ENCODE measurements around the gene PLEKHG4B. TPM values are rescaled to one million over a fixed set of nuclear protein-coding genes. Genes with fewer than 3 reads are reported as not detected.
"Not testable (repeated sequence)": the region's sequence is repeated elsewhere in the genome, so short reads cannot be mapped to it uniquely, and the experiment has no call there.

Gene PLEKHG4B
- total RNA-seq, 2 donors from 2014 or later: under 0.01 to 0.28 TPM

DNA sequence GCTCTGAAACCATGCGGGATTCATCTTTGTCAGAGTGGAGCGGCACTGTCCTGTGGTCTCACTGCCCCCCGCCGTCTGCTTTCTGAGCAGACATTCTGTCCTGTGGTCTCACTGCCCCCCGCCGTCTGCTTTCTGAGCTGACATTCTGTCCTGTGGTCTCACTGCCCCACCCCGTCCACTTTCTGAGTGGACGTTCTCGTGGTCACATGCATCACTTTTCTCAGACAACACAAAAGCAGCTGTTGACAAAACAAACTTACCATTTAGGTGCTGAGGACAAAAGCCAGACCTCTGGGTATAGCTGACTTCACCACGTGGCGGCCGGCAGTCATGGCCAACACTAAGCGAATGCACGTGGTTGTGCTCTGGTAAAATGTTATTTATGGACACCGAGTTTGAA, 102.1 kb downstream of the PLEKHG4B start:
- DNase-seq (ENCODE audit: low spot score) (no peak), ATAC-seq (ENCODE audit: insufficient number of reproducible peaks, low FRiP score, low read depth) (no peak)
- H3K4me3 ChIP-seq: no peak overlapping the region
- no peak overlapping the region for H3K27ac ChIP-seq
- TF ChIP-seq, protein P1, sequence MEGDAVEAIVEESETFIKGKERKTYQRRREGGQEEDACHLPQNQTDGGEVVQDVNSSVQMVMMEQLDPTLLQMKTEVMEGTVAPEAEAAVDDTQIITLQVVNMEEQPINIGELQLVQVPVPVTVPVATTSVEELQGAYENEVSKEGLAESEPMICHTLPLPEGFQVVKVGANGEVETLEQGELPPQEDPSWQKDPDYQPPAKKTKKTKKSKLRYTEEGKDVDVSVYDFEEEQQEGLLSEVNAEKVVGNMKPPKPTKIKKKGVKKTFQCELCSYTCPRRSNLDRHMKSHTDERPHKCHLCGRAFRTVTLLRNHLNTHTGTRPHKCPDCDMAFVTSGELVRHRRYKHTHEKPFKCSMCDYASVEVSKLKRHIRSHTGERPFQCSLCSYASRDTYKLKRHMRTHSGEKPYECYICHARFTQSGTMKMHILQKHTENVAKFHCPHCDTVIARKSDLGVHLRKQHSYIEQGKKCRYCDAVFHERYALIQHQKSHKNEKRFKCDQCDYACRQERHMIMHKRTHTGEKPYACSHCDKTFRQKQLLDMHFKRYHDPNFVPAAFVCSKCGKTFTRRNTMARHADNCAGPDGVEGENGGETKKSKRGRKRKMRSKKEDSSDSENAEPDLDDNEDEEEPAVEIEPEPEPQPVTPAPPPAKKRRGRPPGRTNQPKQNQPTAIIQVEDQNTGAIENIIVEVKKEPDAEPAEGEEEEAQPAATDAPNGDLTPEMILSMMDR (IDR thresholded peaks at IDR 0.05): no peak
- no peaks in the 10 kb centered on the region for H3K36me3 ChIP-seq
- no peaks in the 10 kb centered on the region for H3K9me3 ChIP-seq
- peaks cover 4 to 18% of the 10 kb centered on the region in 2 donors for H3K4me1 ChIP-seq (ENCODE audit: control insufficient read depth in 1 of 2, low read depth in 2 of 2)
- no peaks in the 10 kb centered on the region for H3K27me3 ChIP-seq (replicated peaks; ENCODE audit: insufficient read depth)

DNA sequence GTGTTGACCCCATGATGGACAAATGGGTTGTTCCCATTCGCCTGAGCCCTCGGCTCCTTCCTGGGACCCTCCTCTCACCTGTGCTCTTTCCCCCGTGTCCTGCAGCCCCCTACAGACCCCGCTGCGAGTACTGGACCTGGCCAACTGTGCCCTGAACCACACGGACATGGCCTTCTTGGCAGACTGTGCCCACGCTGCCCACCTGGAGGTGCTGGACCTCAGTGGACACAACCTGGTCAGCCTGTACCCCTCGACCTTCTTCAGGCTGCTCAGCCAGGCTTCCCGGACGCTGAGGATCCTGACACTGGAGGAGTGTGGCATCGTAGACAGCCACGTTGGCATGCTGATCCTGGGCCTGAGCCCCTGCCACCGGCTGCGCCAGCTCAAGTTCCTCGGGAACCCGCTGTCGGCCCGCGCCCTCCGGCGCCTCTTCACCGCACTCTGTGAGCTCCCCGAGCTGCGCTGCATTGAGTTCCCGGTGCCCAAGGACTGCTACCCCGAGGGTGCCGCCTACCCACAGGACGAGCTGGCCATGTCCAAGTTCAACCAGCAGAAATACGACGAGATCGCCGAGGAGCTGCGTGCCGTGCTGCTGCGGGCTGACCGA, 102.7 kb downstream of the PLEKHG4B start:
- no peak overlapping the region for H3K4me3 ChIP-seq
- H3K9me3 ChIP-seq: no peaks in the 10 kb centered on the region
- H3K27me3 ChIP-seq (replicated peaks; ENCODE audit: insufficient read depth): no peaks in the 10 kb centered on the region
- ATAC-seq (ENCODE audit: insufficient number of reproducible peaks, low FRiP score, low read depth) (no peak), DNase-seq (ENCODE audit: low spot score) (no peak)
- no peak overlapping the region for H3K27ac ChIP-seq
- TF ChIP-seq, protein P1 (IDR thresholded peaks at IDR 0.05): no peak
- no peaks in the 10 kb centered on the region for H3K36me3 ChIP-seq
- H3K4me1 ChIP-seq (ENCODE audit: control insufficient read depth in 1 of 2, low read depth in 2 of 2): peaks cover 4 to 18% of the 10 kb centered on the region in 2 donors

DNA sequence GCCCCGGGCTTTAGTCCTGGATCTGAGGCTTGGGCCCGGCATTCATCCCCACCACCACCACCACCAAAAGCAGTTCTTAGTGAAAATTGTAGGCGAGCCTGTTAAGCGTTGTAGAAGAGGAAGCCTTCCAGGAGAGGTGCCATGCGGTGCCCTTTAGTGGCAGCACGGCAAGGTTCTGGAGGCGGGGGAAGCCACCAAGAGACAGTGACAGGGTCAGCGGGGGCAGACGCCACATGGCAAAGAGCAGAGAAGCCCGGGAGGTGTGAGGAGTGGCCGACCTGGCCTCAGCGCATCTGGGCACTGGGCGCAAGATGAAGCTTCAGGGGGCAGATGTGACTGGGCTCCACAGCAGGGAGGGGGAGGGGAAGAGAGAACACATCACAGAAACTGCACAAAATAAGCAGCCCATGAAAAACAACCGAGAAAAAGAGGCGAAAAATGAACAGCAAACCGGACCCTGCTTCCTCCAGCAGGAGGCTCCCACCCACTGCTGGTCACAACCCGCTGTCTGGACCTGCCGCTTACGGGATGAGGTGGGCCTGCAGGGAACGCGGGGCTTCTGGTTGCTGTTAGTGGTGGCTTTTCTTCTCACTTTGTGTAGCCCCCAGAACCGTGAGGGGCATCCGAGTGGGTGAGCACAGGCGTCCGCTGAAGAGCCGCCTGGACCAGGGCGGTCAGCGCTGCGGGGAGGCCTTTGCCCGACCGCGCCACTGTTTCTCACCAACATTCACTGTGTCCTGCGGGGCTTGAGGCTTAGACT, 103.6 kb downstream of the PLEKHG4B start:
- H3K4me1 ChIP-seq (ENCODE audit: control insufficient read depth in 1 of 2, low read depth in 2 of 2): peaks cover 2 to 13% of the 10 kb centered on the region in 2 donors
- H3K27ac ChIP-seq: no peak overlapping the region
- H3K4me3 ChIP-seq: no peak overlapping the region
- no peaks in the 10 kb centered on the region for H3K27me3 ChIP-seq (replicated peaks; ENCODE audit: insufficient read depth)
- H3K9me3 ChIP-seq: no peaks in the 10 kb centered on the region
- ATAC-seq (ENCODE audit: insufficient number of reproducible peaks, low FRiP score, low read depth): no peak
- DNase-seq (ENCODE audit: low spot score): no peak
- TF ChIP-seq, protein P1 (IDR thresholded peaks at IDR 0.05): no peak
- H3K36me3 ChIP-seq: no peaks in the 10 kb centered on the region

DNA sequence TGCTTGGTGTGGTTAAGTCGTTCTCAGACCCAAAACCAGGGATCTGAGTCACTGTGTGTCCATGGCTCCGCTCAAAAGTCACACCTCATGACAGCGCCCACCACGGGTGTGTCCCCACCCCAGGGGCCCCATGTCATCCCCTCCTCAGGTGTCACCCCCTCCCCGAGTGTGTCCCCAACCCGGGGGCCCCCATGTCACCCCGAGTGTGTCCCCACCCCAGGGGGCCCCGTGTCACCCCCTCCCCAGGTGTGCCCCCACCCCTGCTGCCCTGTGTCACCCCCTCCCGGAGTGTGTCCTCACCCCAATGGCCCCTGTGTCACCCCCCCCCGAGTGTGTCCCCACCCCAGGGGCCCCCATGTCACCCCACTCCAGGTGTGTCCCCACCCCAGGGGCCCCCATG, 104.4 kb downstream of the PLEKHG4B start:
- Histone ChIP-seq H3K9me3 (no peaks in the 10 kb centered on the region), H3K27ac (no peak overlapping the region), H3K4me1 (ENCODE audit: control insufficient read depth in 1 of 2, low read depth in 2 of 2) (peaks cover 0 to 5% of the 10 kb centered on the region in 2 donors), H3K4me3 (no peak overlapping the region), H3K27me3 (replicated peaks; ENCODE audit: insufficient read depth) (no peaks in the 10 kb centered on the region), H3K36me3 (no peaks in the 10 kb centered on the region)
- no peak for DNase-seq (ENCODE audit: low spot score)
- ATAC-seq (ENCODE audit: insufficient number of reproducible peaks, low FRiP score, low read depth): no peak
- TF ChIP-seq, protein P1 (IDR thresholded peaks at IDR 0.05): no peak

DNA sequence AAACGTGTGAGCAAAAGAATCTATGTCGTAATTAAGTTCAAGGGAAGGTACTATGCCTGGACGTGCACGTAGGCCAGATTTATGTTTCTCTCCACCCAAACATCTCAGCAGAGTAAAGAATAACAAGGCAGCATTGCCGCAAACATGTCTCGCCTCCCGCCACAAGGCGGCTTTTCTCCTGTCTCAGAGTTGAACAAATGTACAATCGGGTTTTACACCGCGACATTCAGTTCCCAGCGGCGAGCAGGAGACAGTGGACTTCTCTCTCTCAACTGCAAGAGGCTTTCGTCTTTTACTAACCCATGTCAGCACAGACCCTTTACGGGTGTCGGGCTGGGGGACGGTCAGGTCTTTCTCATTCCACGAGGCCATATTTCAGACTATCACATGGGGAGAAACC, 105.1 kb downstream of the PLEKHG4B start:
- TF ChIP-seq, protein P1 (IDR thresholded peaks at IDR 0.05): peak; percentile 7
- not testable (repeated sequence) for H3K36me3 ChIP-seq; ATAC-seq (ENCODE audit: insufficient number of reproducible peaks, low FRiP score, low read depth); H3K4me3 ChIP-seq; H3K4me1 ChIP-seq (ENCODE audit: control insufficient read depth in 1 of 2, low read depth in 2 of 2); DNase-seq (ENCODE audit: low spot score); H3K27me3 ChIP-seq (replicated peaks; ENCODE audit: insufficient read depth); H3K27ac ChIP-seq; H3K9me3 ChIP-seq

Measured in thoracic aorta (tissue), 2 donors.